Mucosa of descending colon (tissue), 3 donors: ENCODE data around the gene PRKCZ. TPM values are rescaled to one million over a fixed set of nuclear protein-coding genes. Genes with fewer than 3 reads are reported as not detected.

Source experiments
- ATAC-seq: fragments of 200-7000 bp; cut with Tn5 transposase; one replicate; pipeline ENCODE4 v1.9.1; 2020; ENCODE audit warnings: mild to moderate bottlenecking, moderate library complexity
- DNase-seq, 3 donors: peaks; one replicate each; pipeline ENCODE4 v3.0.0-alpha.2; 2020
- H3K36me3 ChIP-seq: fragments of 200-600 bp; one replicate; pipeline ENCODE4 v1.8.0; 2021; ENCODE audit warnings: low read depth, mild to moderate bottlenecking
- H3K4me1 ChIP-seq: fragments of 200-600 bp; one replicate; pipeline ENCODE4 v1.8.0; 2021; ENCODE audit warnings: low read depth, mild to moderate bottlenecking
- H3K4me3 ChIP-seq: fragments of 200-600 bp; one replicate; pipeline ENCODE4 v1.8.0; 2021; ENCODE audit warnings: mild to moderate bottlenecking
- H3K9me3 ChIP-seq: fragments of 200-600 bp; one replicate; pipeline ENCODE4 v1.8.0; 2021; ENCODE audit warnings: mild to moderate bottlenecking
- intact Hi-C, 2 donors: fragments of 100-400 bp; cut with DNase I in 1 of 2; cut with micrococcal nuclease in 1 of 2; formaldehyde crosslinking; loops; one replicate each; pipeline versions ENCODE4 v1.11.0 to v1.11.1; 2022; cut with DNase I, micrococcal nuclease
- total RNA-seq, 3 donors: library from RNA; stranded (reverse); fragmentation: NEBNext Ultra II Directional in 2 of 3; extraction: Animal tissue kit (Norgen Biotek cat#: 25700) in 2 of 3; gene quantifications; one replicate each; pipeline versions ENCODE4 v1.2.1 to v1.2.4, GENCODE V29; 2021 to 2023
- TF ChIP-seq, protein P1 (sequence below): fragments of 200-600 bp; IDR thresholded peaks from one replicate; pipeline ENCODE4 v1.8.0; 2022; ENCODE audit warnings: antibody characterized with exemption, mild to moderate bottlenecking
- donor health status: DM: no; HTN: no; CAD: no; lungs with moderate emphysema.
- donor health status: DM: no; HTN: no; CAD: no.
- donor health status: DM: no; HTN: yes; CAD: no.

The PRKCZ gene
- total RNA-seq, 3 donors from 2014 or later: 38.9 to 80.2 (median 53.7) TPM

DNA sequence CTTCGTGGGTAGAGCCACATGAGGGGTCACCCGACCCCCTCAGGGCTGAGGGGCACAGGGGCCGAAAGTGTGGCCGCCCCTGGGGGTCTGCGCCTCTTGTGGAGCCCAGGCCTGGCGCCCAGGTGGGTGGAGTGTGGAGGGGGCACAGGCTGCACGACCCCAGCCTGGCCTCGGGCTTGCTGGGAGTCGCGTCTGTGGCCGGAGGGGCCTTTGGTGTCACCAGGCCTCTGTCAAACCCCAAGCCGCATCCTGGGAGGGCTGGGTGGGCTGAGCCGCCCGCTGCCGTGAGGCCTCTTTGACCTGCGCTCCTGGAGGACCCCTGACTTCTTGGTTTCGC lies 83.6 kb downstream of the PRKCZ start:
- intact Hi-C loops: no loop called here
- ATAC-seq: no peak
- Histone ChIP-seq H3K9me3 (no peaks in the 10 kb centered on the region), H3K36me3 (no peaks in the 10 kb centered on the region), H3K4me3 (no peak overlapping the region), H3K4me1 (peaks cover 37% of the 10 kb centered on the region)
- TF ChIP-seq, protein P1, sequence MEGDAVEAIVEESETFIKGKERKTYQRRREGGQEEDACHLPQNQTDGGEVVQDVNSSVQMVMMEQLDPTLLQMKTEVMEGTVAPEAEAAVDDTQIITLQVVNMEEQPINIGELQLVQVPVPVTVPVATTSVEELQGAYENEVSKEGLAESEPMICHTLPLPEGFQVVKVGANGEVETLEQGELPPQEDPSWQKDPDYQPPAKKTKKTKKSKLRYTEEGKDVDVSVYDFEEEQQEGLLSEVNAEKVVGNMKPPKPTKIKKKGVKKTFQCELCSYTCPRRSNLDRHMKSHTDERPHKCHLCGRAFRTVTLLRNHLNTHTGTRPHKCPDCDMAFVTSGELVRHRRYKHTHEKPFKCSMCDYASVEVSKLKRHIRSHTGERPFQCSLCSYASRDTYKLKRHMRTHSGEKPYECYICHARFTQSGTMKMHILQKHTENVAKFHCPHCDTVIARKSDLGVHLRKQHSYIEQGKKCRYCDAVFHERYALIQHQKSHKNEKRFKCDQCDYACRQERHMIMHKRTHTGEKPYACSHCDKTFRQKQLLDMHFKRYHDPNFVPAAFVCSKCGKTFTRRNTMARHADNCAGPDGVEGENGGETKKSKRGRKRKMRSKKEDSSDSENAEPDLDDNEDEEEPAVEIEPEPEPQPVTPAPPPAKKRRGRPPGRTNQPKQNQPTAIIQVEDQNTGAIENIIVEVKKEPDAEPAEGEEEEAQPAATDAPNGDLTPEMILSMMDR: no peak
- DNase-seq: peak in 2 of 3 donors; percentile 36 to 77

DNA sequence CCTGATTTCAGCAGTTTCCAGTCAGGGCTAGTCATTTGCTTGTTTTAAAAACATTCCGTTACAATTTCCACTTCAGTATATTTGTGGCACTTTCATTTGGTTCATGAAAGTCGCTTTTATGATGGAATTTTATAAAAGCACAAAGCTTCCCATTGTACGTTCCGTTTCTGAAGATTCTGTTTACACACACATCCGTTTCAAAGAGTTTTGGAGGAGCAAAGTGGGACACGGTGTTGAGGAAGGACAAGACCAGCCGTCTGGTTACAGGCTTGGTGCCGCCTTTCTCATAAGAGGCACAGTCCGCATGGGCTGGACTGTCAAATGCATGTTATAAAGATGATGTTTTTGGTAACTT lies 84.0 kb downstream of the PRKCZ start:
- Histone ChIP-seq H3K9me3 (no peaks in the 10 kb centered on the region), H3K36me3 (no peaks in the 10 kb centered on the region), H3K4me1 (peaks cover 38% of the 10 kb centered on the region), H3K4me3 (no peak overlapping the region)
- TF ChIP-seq, protein P1: no peak
- DNase-seq (no peak), ATAC-seq (no peak)
- intact Hi-C loops: no loop called here

DNA sequence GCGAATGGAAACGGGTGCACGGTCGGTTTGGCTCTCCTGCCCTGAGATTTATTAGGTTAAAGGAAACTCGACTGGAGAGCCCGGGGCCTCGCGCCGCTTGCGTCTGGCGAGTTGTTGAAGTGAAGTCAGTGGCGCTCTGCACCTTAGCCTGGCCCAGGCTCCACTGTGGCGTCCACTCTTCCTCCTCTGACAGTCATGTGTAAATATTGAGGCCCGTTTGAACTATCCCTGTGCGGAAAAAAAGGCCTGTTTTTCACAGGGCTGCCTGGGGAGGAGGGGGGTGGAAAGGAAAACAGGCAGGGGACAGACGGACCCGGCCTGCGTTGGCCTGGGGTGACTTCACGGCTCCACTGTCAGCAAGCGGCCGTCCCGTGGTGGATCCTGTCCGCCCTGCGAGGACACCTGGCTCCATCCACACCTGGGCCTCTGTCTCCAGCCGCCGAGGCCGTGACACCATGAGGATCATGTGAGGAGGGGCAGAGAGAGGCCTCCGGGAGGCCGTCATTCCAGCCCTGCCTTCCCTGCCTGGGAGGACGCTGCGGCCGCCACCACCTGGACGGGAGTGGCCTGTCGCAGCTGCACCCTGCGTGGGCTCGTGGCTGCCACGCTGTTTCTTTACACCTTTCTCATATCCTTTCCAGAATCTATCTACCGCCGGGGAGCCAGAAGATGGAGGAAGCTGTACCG lies 84.6 kb downstream of the PRKCZ start:
- DNase-seq: peak; percentile 19 to 62 (median 43)
- no peak for ATAC-seq
- Histone ChIP-seq H3K4me3 (no peak overlapping the region), H3K4me1 (peaks cover 38% of the 10 kb centered on the region), H3K9me3 (no peaks in the 10 kb centered on the region), H3K36me3 (no peaks in the 10 kb centered on the region)
- TF ChIP-seq, protein P1: no peak
- intact Hi-C loops: no loop called here

DNA sequence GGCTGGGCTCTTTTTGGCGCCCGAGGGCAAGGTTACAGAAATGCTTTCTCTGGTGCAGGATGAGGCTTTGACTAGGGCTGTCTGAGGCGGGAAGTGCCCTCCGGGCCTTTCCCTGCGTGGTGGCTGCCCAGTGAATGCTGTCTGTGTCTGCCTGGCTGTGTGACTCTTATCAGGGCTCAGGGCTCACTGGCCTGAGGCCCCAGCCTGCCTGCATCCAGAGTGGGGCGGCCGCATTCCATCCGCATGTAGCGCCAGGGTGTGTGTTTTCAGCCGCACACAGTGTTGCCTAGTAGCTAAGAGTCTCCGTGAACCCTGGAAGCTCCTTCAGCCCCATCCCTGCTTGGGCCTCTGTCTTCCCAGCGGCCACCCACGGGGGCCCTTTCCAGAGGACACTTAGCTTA lies 85.2 kb downstream of the PRKCZ start:
- DNase-seq (peak in 2 of 3 donors; percentile 40 to 60), ATAC-seq (no peak)
- no peaks in the 10 kb centered on the region for H3K36me3 ChIP-seq
- no peak overlapping the region for H3K4me3 ChIP-seq
- peaks cover 38% of the 10 kb centered on the region for H3K4me1 ChIP-seq
- intact Hi-C loops: no loop called here
- TF ChIP-seq, protein P1: no peak
- H3K9me3 ChIP-seq: no peaks in the 10 kb centered on the region

DNA sequence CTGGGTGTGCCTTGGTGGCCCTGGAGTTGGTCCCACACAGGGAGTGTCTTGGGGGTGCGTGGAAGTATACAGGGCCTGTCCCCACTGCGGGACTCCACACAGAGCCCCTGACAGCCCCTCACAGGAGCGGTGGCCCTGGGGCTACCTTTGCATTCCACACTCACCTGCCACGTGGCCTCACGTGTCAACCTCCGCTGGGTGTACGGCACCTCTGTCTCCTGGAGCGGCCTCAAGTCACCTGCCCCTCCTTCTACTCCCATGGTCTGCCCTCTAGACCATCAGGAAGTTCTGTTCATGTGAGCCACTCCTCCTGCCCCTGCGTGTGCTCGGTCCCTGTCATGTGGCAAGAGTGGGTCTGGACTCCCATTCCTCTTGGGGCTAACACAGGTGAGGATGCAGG lies 85.7 kb downstream of the PRKCZ start:
- peak in 1 of 3 donors; percentile 34 for DNase-seq
- H3K4me3 ChIP-seq: no peak overlapping the region
- peaks cover 38% of the 10 kb centered on the region for H3K4me1 ChIP-seq
- intact Hi-C loops: no loop called here
- TF ChIP-seq, protein P1: no peak
- H3K9me3 ChIP-seq: no peaks in the 10 kb centered on the region
- H3K36me3 ChIP-seq: no peaks in the 10 kb centered on the region
- ATAC-seq: no peak
